ENCODE results near the gene NENF.

Gene NENF

GRCh38 chr1:212401838-212402582, 30.7 kb upstream of the NENF start:
- TF ChIP-seq CTCF (IDR thresholded peaks at IDR 0.05; ENCODE audit: control insufficient read depth, extremely low read depth, insufficient read depth) = no peak
- no peak for DNase-seq (ENCODE audit: low read depth)
- H3K4me3 ChIP-seq (ENCODE audit: low read depth, low read length) = no peak overlapping the region

GRCh38 chr1:212402666-212403321, 29.9 kb upstream of the NENF start:
- TF ChIP-seq CTCF (IDR thresholded peaks at IDR 0.05; ENCODE audit: control insufficient read depth, extremely low read depth, insufficient read depth) = no peak
- no peak overlapping the region for H3K4me3 ChIP-seq (ENCODE audit: low read depth, low read length)
- no peak for DNase-seq (ENCODE audit: low read depth)

- no peak overlapping the region for H3K4me3 ChIP-seq (ENCODE audit: low read depth, low read length)
- no peak for TF ChIP-seq CTCF (IDR thresholded peaks at IDR 0.05; ENCODE audit: control insufficient read depth, extremely low read depth, insufficient read depth)
- DNase-seq (ENCODE audit: low read depth) = no peak
Measured at GRCh38 chr1:212410231-212410820, 22.4 kb upstream of the NENF start.

GRCh38 chr1:212412374-212412773, 20.3 kb upstream of the NENF start:
- H3K4me3 ChIP-seq (ENCODE audit: low read depth, low read length) = no peak overlapping the region
- no peak for DNase-seq (ENCODE audit: low read depth)
- TF ChIP-seq CTCF (IDR thresholded peaks at IDR 0.05; ENCODE audit: control insufficient read depth, extremely low read depth, insufficient read depth) = no peak

GRCh38 chr1:212413902-212414327, 18.8 kb upstream of the NENF start:
- H3K4me3 ChIP-seq (ENCODE audit: low read depth, low read length) = peak overlapping the region; percentile 76
- TF ChIP-seq CTCF (IDR thresholded peaks at IDR 0.05; ENCODE audit: control insufficient read depth, extremely low read depth, insufficient read depth) = no peak
- no peak for DNase-seq (ENCODE audit: low read depth)

- H3K4me3 ChIP-seq (ENCODE audit: low read depth, low read length) = peak within 1 kb of the TSS; percentile 76
- DNase-seq (ENCODE audit: low read depth) = peak; percentile 68
- TF ChIP-seq CTCF (IDR thresholded peaks at IDR 0.05; ENCODE audit: control insufficient read depth, extremely low read depth, insufficient read depth) = no peak
Measured at GRCh38 chr1:212414328-212415106, 18.2 kb upstream of the NENF start, which contains the start of gene PACC1. TSS of gene PACC1 (minus strand) at chr1:212414886. CDS start at chr1:212414757, 129 bp downstream.

All from LNCaP clone FGC (cell line).